Peyer's patch (tissue), 4 donors: ENCODE results near the gene GINM1. TPM values are rescaled to one million over a fixed set of nuclear protein-coding genes. Genes with fewer than 3 reads are reported as not detected.

Experiments
- DNase-seq, 3 donors: peaks; one replicate each; pipeline ENCODE4 v3.0.0-alpha.2; 2017 to 2019
- H3K27ac ChIP-seq, 4 donors: fragments of 200-600 bp; sonication (generic); one replicate each; pipeline ENCODE4 v1.5.1; 2016 to 2019
- H3K27me3 ChIP-seq, 2 donors: fragments of 200-600 bp; sonication (generic); one replicate each; pipeline ENCODE4 v1.5.1; 2019
- H3K36me3 ChIP-seq, 3 donors: fragments of 200-600 bp; sonication (generic); one replicate each; pipeline ENCODE4 v1.5.1; 2016 to 2019
- H3K4me1 ChIP-seq, 4 donors: fragments of 200-600 bp; sonication (generic); one replicate each; pipeline ENCODE4 v1.5.1; 2016 to 2019
- H3K4me3 ChIP-seq, 4 donors: fragments of 200-600 bp; sonication (generic); 1 replicate in 3 of 4; 2 replicates in 1 of 4; pipeline ENCODE4 v1.5.1; 2016 to 2019; ENCODE audit warnings: mild to moderate bottlenecking in 1 of 4
- H3K9me3 ChIP-seq, 4 donors: fragments of 200-600 bp; sonication (generic); one replicate each; pipeline ENCODE4 v1.5.1; 2016 to 2019; ENCODE audit warnings: mild to moderate bottlenecking in 1 of 4
- CTCF ChIP-seq, 6 experiments: fragments of 450-650 bp in 4 of 6; fragments of 200-600 bp in 2 of 6; sonication (generic) in 1 of 6; IDR thresholded peaks; one replicate each; pipeline ENCODE4 v1.5.1; 2017 to 2019; ENCODE audit warnings: antibody characterized with exemption in 6 of 6, mild to moderate bottlenecking in 3 of 6, moderate library complexity in 1 of 6
- POLR2A ChIP-seq, 2 donors: fragments of 450-650 bp; IDR thresholded peaks; one replicate each; pipeline ENCODE4 v1.5.1; 2017; ENCODE audit warnings: antibody characterized with exemption in 2 of 2, mild to moderate bottlenecking in 2 of 2, moderate library complexity in 2 of 2
- total RNA-seq, 4 donors: library from RNA; depleted of rRNA; stranded (reverse); fragments of >200 nt; gene quantifications; one replicate each; pipeline ENCODE4 v1.1.0, GENCODE V29; 2016

Gene GINM1
- 10 to 100 TPM; 23.1 to 36.6 (median 26.7) TPM for total RNA-seq

- Histone ChIP-seq H3K9me3 (no peaks in the 10 kb centered on the region), H3K4me1 (peaks cover 0 to 18% (median 7%) of the 10 kb centered on the region in 4 donors), H3K27ac (peak within 1 kb of the TSS; percentile 88 to 93 (median 92)), H3K27me3 (no peaks in the 10 kb centered on the region), H3K36me3 (no peaks in the 10 kb centered on the region), H3K4me3 (peak within 1 kb of the TSS; percentile 75 to 96 (median 92))
- peak; percentile 90 to 98 (median 97) for DNase-seq
- no peak for TF ChIP-seq POLR2A (IDR thresholded peaks at IDR 0.05)
- TF ChIP-seq CTCF (IDR thresholded peaks at IDR 0.05) = peak; percentile 50 to 66 (median 60)
Measured at GRCh38 chr6:149565527-149566409, at the start of gene GINM1. TSS of gene GINM1 (plus strand) at chr6:149566375. CDS start at chr6:149566415, 40 bp downstream.

GRCh38 chr6:149529650-149530049, 36.5 kb upstream of the GINM1 start:
- no peak for DNase-seq
- Histone ChIP-seq H3K4me3 (no peak overlapping the region), H3K27me3 (no peaks in the 10 kb centered on the region), H3K4me1 (no peaks in the 10 kb centered on the region), H3K9me3 (no peaks in the 10 kb centered on the region), H3K27ac (no peak overlapping the region), H3K36me3 (peaks cover 0 to 96% (median 0%) of the 10 kb centered on the region in 3 donors)
- no peak for TF ChIP-seq POLR2A (IDR thresholded peaks at IDR 0.05)
- no peak for TF ChIP-seq CTCF (IDR thresholded peaks at IDR 0.05)

- no peaks in the 10 kb centered on the region for H3K27me3 ChIP-seq
- no peak overlapping the region for H3K4me3 ChIP-seq
- no peaks in the 10 kb centered on the region for H3K9me3 ChIP-seq
- peaks cover 0 to 99% (median 0%) of the 10 kb centered on the region in 3 donors for H3K36me3 ChIP-seq
- TF ChIP-seq CTCF (IDR thresholded peaks at IDR 0.05) (no peak), POLR2A (IDR thresholded peaks at IDR 0.05) (no peak)
- no peaks in the 10 kb centered on the region for H3K4me1 ChIP-seq
- DNase-seq = no peak
- H3K27ac ChIP-seq = no peak overlapping the region
Measured at GRCh38 chr6:149534742-149535141, 31.4 kb upstream of the GINM1 start.

- Histone ChIP-seq H3K9me3 (no peaks in the 10 kb centered on the region), H3K4me1 (peaks cover 0 to 27% (median 4%) of the 10 kb centered on the region in 4 donors), H3K36me3 (peaks cover 0 to 48% (median 0%) of the 10 kb centered on the region in 3 donors), H3K27ac (no peak overlapping the region), H3K4me3 (no peak overlapping the region), H3K27me3 (no peaks in the 10 kb centered on the region)
- DNase-seq = no peak
- TF ChIP-seq POLR2A (IDR thresholded peaks at IDR 0.05) = no peak
- no peak for TF ChIP-seq CTCF (IDR thresholded peaks at IDR 0.05)
Measured at GRCh38 chr6:149541139-149541538, 25.0 kb upstream of the GINM1 start.

GRCh38 chr6:149544646-149545257, 21.4 kb upstream of the GINM1 start:
- no peaks in the 10 kb centered on the region for H3K9me3 ChIP-seq
- peaks cover 0 to 13% (median 0%) of the 10 kb centered on the region in 3 donors for H3K36me3 ChIP-seq
- TF ChIP-seq POLR2A (IDR thresholded peaks at IDR 0.05) (no peak), CTCF (IDR thresholded peaks at IDR 0.05) (no peak)
- DNase-seq = no peak
- H3K4me1 ChIP-seq = peaks cover 0 to 27% (median 4%) of the 10 kb centered on the region in 4 donors
- peak overlapping the region in 2 of 4 donors; percentile 90 to 98 for H3K27ac ChIP-seq
- H3K27me3 ChIP-seq = no peaks in the 10 kb centered on the region
- H3K4me3 ChIP-seq = peak overlapping the region; percentile 67 to 95 (median 90)
